Endothelial cell (in vitro differentiated cells): Measurements from ENCODE around the gene PEX7. TPM values are rescaled to one million over a fixed set of nuclear protein-coding genes. Genes with fewer than 3 reads are reported as not detected.
"Not testable (repeated sequence)": the region's sequence is repeated elsewhere in the genome, so short reads cannot be mapped to it uniquely, and the experiment has no call there.

Experiments used
- DNase-seq: peaks from one replicate; pipeline ENCODE4 v3.0.0; 2021; ENCODE audit warnings: low spot score
- H3K27ac Mint-ChIP-seq: one replicate; pipeline ENCODE4 v1.8.0; 2021; ENCODE audit warnings: mixed read lengths, inconsistent platforms; ENCODE audit not compliant: unreplicated experiment
- H3K27me3 Mint-ChIP-seq: one replicate; pipeline ENCODE4 v1.8.0; 2021; ENCODE audit warnings: mild to moderate bottlenecking, moderate library complexity, mixed read lengths, inconsistent platforms; ENCODE audit not compliant: unreplicated experiment
- H3K36me3 Mint-ChIP-seq: one replicate; pipeline ENCODE4 v1.8.0; 2021; ENCODE audit warnings: mild to moderate bottlenecking, low read depth, mixed read lengths, inconsistent platforms; ENCODE audit not compliant: unreplicated experiment
- H3K4me1 Mint-ChIP-seq: one replicate; pipeline ENCODE4 v1.8.0; 2021; ENCODE audit warnings: mild to moderate bottlenecking, mixed read lengths, inconsistent platforms; ENCODE audit not compliant: unreplicated experiment
- H3K4me3 Mint-ChIP-seq: one replicate; pipeline ENCODE4 v1.8.0; 2021; ENCODE audit warnings: mild to moderate bottlenecking, mixed read lengths, inconsistent platforms; ENCODE audit not compliant: unreplicated experiment
- H3K9me3 Mint-ChIP-seq: one replicate; pipeline ENCODE4 v1.8.0; 2021; ENCODE audit warnings: mixed read lengths, inconsistent platforms; ENCODE audit not compliant: unreplicated experiment
- total RNA-seq: library from RNA; stranded (reverse); fragmentation: NEBNext Ultra II Directional; extraction: Animal tissue kit (Norgen Biotek cat#: 25700); gene quantifications from one replicate; pipeline ENCODE4 v1.2.1, GENCODE V29; 2021; ENCODE audit not compliant: unreplicated experiment
- TF ChIP-seq, protein P1 (sequence below): fragments of 200-600 bp; sonication (generic); IDR thresholded peaks from one replicate; pipeline ENCODE4 v1.5.0; 2021; ENCODE audit warnings: antibody characterized with exemption; ENCODE audit not compliant: unreplicated experiment

PEX7 gene
- total RNA-seq, 1 donor from 2014 or later: 3.7 TPM

DNA sequence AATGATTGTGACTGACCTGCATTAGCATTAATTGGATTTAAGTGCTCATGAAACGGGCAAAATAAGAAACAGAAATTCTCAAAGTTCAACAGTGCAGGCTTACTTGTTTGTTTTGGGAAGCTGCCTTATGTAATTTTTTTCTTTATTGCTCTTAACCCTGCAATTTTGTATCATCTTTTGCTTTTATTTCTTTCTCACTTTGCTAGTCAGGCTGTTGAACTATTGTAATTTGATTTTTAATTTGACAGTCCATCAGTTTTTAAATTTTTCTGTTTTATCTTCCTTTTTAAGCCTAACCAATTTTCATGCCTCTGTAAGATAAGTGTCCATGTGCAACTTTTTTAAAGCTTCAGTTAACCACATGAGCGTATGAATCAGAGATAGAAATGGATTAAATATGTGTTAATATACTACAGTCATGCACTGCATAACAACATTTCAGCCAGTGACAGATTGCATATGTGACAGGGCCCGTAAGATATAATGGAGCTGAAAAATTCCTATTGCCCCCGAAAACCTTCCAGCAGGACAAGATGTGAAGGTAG is 44.6 kb downstream of the PEX7 start:
- no peak for DNase-seq
- no peaks in the 10 kb centered on the region for H3K4me1 Mint-ChIP-seq
- H3K4me3 Mint-ChIP-seq: no peak overlapping the region
- TF ChIP-seq, protein P1, sequence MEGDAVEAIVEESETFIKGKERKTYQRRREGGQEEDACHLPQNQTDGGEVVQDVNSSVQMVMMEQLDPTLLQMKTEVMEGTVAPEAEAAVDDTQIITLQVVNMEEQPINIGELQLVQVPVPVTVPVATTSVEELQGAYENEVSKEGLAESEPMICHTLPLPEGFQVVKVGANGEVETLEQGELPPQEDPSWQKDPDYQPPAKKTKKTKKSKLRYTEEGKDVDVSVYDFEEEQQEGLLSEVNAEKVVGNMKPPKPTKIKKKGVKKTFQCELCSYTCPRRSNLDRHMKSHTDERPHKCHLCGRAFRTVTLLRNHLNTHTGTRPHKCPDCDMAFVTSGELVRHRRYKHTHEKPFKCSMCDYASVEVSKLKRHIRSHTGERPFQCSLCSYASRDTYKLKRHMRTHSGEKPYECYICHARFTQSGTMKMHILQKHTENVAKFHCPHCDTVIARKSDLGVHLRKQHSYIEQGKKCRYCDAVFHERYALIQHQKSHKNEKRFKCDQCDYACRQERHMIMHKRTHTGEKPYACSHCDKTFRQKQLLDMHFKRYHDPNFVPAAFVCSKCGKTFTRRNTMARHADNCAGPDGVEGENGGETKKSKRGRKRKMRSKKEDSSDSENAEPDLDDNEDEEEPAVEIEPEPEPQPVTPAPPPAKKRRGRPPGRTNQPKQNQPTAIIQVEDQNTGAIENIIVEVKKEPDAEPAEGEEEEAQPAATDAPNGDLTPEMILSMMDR: no peak
- H3K27ac Mint-ChIP-seq: no peak overlapping the region
- H3K9me3 Mint-ChIP-seq: no peaks in the 10 kb centered on the region
- H3K36me3 Mint-ChIP-seq: no peaks in the 10 kb centered on the region
- H3K27me3 Mint-ChIP-seq: no peaks in the 10 kb centered on the region

- no peaks in the 10 kb centered on the region for H3K4me1 Mint-ChIP-seq
- H3K4me3 Mint-ChIP-seq: no peak overlapping the region
- no peaks in the 10 kb centered on the region for H3K27me3 Mint-ChIP-seq
These were observed 47.1 kb downstream of the PEX7 start for GRCh38 chr6:136869451-136869850.

GRCh38 chr6:136873748-136874147 is 51.4 kb downstream of the PEX7 start:
- H3K27ac Mint-ChIP-seq: no peak overlapping the region
- no peak for DNase-seq
- no peak overlapping the region for H3K4me3 Mint-ChIP-seq
- TF ChIP-seq, protein P1: no peak
- peaks cover 14% of the 10 kb centered on the region for H3K36me3 Mint-ChIP-seq
- no peaks in the 10 kb centered on the region for H3K4me1 Mint-ChIP-seq
- no peaks in the 10 kb centered on the region for H3K27me3 Mint-ChIP-seq
- H3K9me3 Mint-ChIP-seq: peaks cover 7% of the 10 kb centered on the region

More at GRCh38 chr6:136869451-136869850, 47.1 kb downstream of the PEX7 start:
- peaks cover 3% of the 10 kb centered on the region for H3K9me3 Mint-ChIP-seq
- TF ChIP-seq, protein P1: no peak
- no peak overlapping the region for H3K27ac Mint-ChIP-seq
- no peak for DNase-seq
- peaks cover 10% of the 10 kb centered on the region for H3K36me3 Mint-ChIP-seq

- not testable (repeated sequence) for H3K4me3 Mint-ChIP-seq, H3K9me3 Mint-ChIP-seq, H3K27ac Mint-ChIP-seq, DNase-seq, H3K4me1 Mint-ChIP-seq, H3K27me3 Mint-ChIP-seq
- H3K36me3 Mint-ChIP-seq: peaks cover 14% of the 10 kb centered on the region
These were observed 54.1 kb downstream of the PEX7 start for GRCh38 chr6:136876469-136876868.

- TF ChIP-seq, protein P1: no peak
- no peak overlapping the region for H3K27ac Mint-ChIP-seq
- DNase-seq: no peak
- peaks cover 5% of the 10 kb centered on the region for H3K36me3 Mint-ChIP-seq
- peaks cover 7% of the 10 kb centered on the region for H3K4me1 Mint-ChIP-seq
- no peaks in the 10 kb centered on the region for H3K27me3 Mint-ChIP-seq
- no peaks in the 10 kb centered on the region for H3K9me3 Mint-ChIP-seq
- H3K4me3 Mint-ChIP-seq: no peak overlapping the region
These were observed 58.5 kb downstream of the PEX7 start for GRCh38 chr6:136880748-136881460.
